ENCODE results near the gene WDR74. TPM values are rescaled to one million over a fixed set of nuclear protein-coding genes. Genes with fewer than 3 reads are reported as not detected.

Gene WDR74
- total and polyA plus RNA-seq, 2 of the 13 experiments (the other 11 are each of a cell fraction or from before 2014, with no cell fraction given): 77.0 to 83.3 TPM

GRCh38 chr11:62841361-62842170 is 2.2 kb upstream of the WDR74 start (continued):
- no peak for TF ChIP-seq ZNF619 (CRISPR knock-in tag; IDR thresholded peaks at IDR 0.05)
- no peak for TF ChIP-seq RNF2 (conservative IDR thresholded peaks at IDR 0.05; ENCODE audit: low read depth)
- TF ChIP-seq TCF7L2 (IDR thresholded peaks at IDR 0.05; ENCODE audit: low read depth, low read length): no peak
- TF ChIP-seq MTF1 (CRISPR knock-in tag; IDR thresholded peaks at IDR 0.05): peak; percentile 94
- TF ChIP-seq ADNP (CRISPR knock-in tag; IDR thresholded peaks at IDR 0.05): no peak
- TF ChIP-seq ZNF607 (CRISPR knock-in tag; IDR thresholded peaks at IDR 0.05; ENCODE audit: borderline replicate concordance): peak; percentile 72; the same call in 1 of the 2 replicates
- no peak for TF ChIP-seq WIZ (CRISPR knock-in tag; IDR thresholded peaks at IDR 0.05)
- no peak for TF ChIP-seq HNRNPK (IDR thresholded peaks at IDR 0.05; ENCODE audit: low read depth, low read length, poor library complexity, severe bottlenecking)
- no peak for TF ChIP-seq CC2D1A (CRISPR knock-in tag; IDR thresholded peaks at IDR 0.05)
- no peak; the same call in 1 of the 2 replicates for TF ChIP-seq ZKSCAN5 (CRISPR knock-in tag; IDR thresholded peaks at IDR 0.05)
- TF ChIP-seq KMT2B (CRISPR knock-in tag; IDR thresholded peaks at IDR 0.05): peak; percentile 92
- TF ChIP-seq ZFP1 (CRISPR knock-in tag; IDR thresholded peaks at IDR 0.05): peak; percentile 98
- no peak for TF ChIP-seq ZNF317 (CRISPR knock-in tag; IDR thresholded peaks at IDR 0.05)
- peak; percentile 100 for TF ChIP-seq MED8 (CRISPR knock-in tag; IDR thresholded peaks at IDR 0.05; ENCODE audit: insufficient replicate concordance)
- TF ChIP-seq ZBTB3 (CRISPR knock-in tag; IDR thresholded peaks at IDR 0.05; ENCODE audit: borderline replicate concordance, low read depth): 0 out of 2 replicates have a peak, but pooled peaks have one; percentile 43
- TF ChIP-seq ZNF251 (CRISPR knock-in tag; IDR thresholded peaks at IDR 0.05): no peak; the same call in 1 of the 2 replicates
- peak; percentile 100 for TF ChIP-seq MED1 (CRISPR knock-in tag; IDR thresholded peaks at IDR 0.05)
- TF ChIP-seq ZNF839 (CRISPR knock-in tag; IDR thresholded peaks at IDR 0.05; ENCODE audit: borderline replicate concordance): no peak
- TF ChIP-seq ZBTB43 (CRISPR knock-in tag; conservative IDR thresholded peaks at IDR 0.05): peak; percentile 73; the same call in 1 of the 2 replicates
- TF ChIP-seq ZNF629 (CRISPR knock-in tag; conservative IDR thresholded peaks at IDR 0.05): peak; percentile 60
- peak; percentile 94; the same call in 1 of the 2 replicates for TF ChIP-seq LRRFIP1 (CRISPR knock-in tag; conservative IDR thresholded peaks at IDR 0.05)
- no peak for TF ChIP-seq HNRNPUL1 (IDR thresholded peaks at IDR 0.05; ENCODE audit: low read depth, low read length)
- no peak for TF ChIP-seq BCLAF1 (IDR thresholded peaks at IDR 0.05)
- no peak for TF ChIP-seq CCAR2 (optimal IDR thresholded peaks at IDR 0.05; ENCODE audit: low read depth, low read length)
- TF ChIP-seq SRY (CRISPR knock-in tag; IDR thresholded peaks at IDR 0.05): no peak; the same call in 1 of the 2 replicates

Data from HepG2 (cell line).